ENCODE data around the gene ZNF331. TPM values are rescaled to one million over a fixed set of nuclear protein-coding genes. Genes with fewer than 3 reads are reported as not detected.
"Not testable (repeated sequence)": the region's sequence is repeated elsewhere in the genome, so short reads cannot be mapped to it uniquely, and the experiment has no call there.

The ZNF331 gene
- total RNA-seq, 2 experiments from 2014 or later = 35.5 to 36.9 TPM

GRCh38 chr19:53509845-53510244 is 28.1 kb upstream of the ZNF331 start:
- Mint-ChIP-seq H3K27ac (no peak overlapping the region), H3K9me3 (peaks cover 4% of the 10 kb centered on the region), H3K4me3 (no peak overlapping the region), H3K4me1 (ENCODE audit: low read depth) (no peaks in the 10 kb centered on the region), H3K27me3 (ENCODE audit: low read depth) (peaks cover 10% of the 10 kb centered on the region), H3K36me3 (ENCODE audit: low read depth) (peaks cover 4% of the 10 kb centered on the region)
- intact Hi-C loops (cut with micrococcal nuclease) = no loop called here
- no peak for DNase-seq
- CTCF ChIA-PET = interaction anchor here (0.7 kb wide), 1 partner anchor 535 kb away, joined by 3 read pairs; no protein-coding TSS in a partner anchor

- CTCF ChIA-PET = interaction anchor here (0.5 kb wide), 1 partner anchor 44 kb away, joined by 4 read pairs; no protein-coding TSS in a partner anchor
These were observed 26.6 kb upstream of the ZNF331 start for GRCh38 chr19:53511357-53511756.

GRCh38 chr19:53511933-53512374 is 26.0 kb upstream of the ZNF331 start:
- Mint-ChIP-seq H3K27ac (no peak overlapping the region), H3K4me1 (ENCODE audit: low read depth) (no peaks in the 10 kb centered on the region), H3K4me3 (no peak overlapping the region), H3K27me3 (ENCODE audit: low read depth) (peaks cover 3% of the 10 kb centered on the region), H3K36me3 (ENCODE audit: low read depth) (peaks cover 1% of the 10 kb centered on the region), H3K9me3 (peaks cover 1% of the 10 kb centered on the region)
- intact Hi-C loops (cut with micrococcal nuclease) = no loop called here
- CTCF ChIA-PET = no interaction called here
- DNase-seq = peak; percentile 61

More at GRCh38 chr19:53511357-53511756, 26.6 kb upstream of the ZNF331 start:
- H3K27me3 Mint-ChIP-seq (ENCODE audit: low read depth) = peaks cover 7% of the 10 kb centered on the region
- DNase-seq = no peak
- H3K9me3 Mint-ChIP-seq = peaks cover 3% of the 10 kb centered on the region
- no peak overlapping the region for H3K4me3 Mint-ChIP-seq
- H3K4me1 Mint-ChIP-seq (ENCODE audit: low read depth) = no peaks in the 10 kb centered on the region
- peaks cover 5% of the 10 kb centered on the region for H3K36me3 Mint-ChIP-seq (ENCODE audit: low read depth)
- intact Hi-C loops (cut with micrococcal nuclease) = no loop called here
- H3K27ac Mint-ChIP-seq = no peak overlapping the region

GRCh38 chr19:53515047-53515446 is 22.9 kb upstream of the ZNF331 start:
- DNase-seq; H3K9me3 Mint-ChIP-seq; intact Hi-C loops (cut with micrococcal nuclease); H3K27me3 Mint-ChIP-seq (ENCODE audit: low read depth); H3K4me3 Mint-ChIP-seq; H3K36me3 Mint-ChIP-seq (ENCODE audit: low read depth); CTCF ChIA-PET; H3K4me1 Mint-ChIP-seq (ENCODE audit: low read depth); H3K27ac Mint-ChIP-seq: not testable (repeated sequence)

- DNase-seq = no peak
- H3K27me3 Mint-ChIP-seq (ENCODE audit: low read depth) = no peaks in the 10 kb centered on the region
- H3K4me3 Mint-ChIP-seq = no peak overlapping the region
- H3K36me3 Mint-ChIP-seq (ENCODE audit: low read depth) = peaks cover 15% of the 10 kb centered on the region
- intact Hi-C loops (cut with micrococcal nuclease) = no loop called here
- CTCF ChIA-PET = no interaction called here
- H3K9me3 Mint-ChIP-seq = peaks cover 9% of the 10 kb centered on the region
- H3K27ac Mint-ChIP-seq = no peak overlapping the region
- H3K4me1 Mint-ChIP-seq (ENCODE audit: low read depth) = peaks cover 12% of the 10 kb centered on the region
These were observed 20.7 kb upstream of the ZNF331 start for GRCh38 chr19:53517114-53517741.

- H3K4me3 Mint-ChIP-seq = no peak overlapping the region
- intact Hi-C loops (cut with micrococcal nuclease) = no loop called here
- no peak overlapping the region for H3K27ac Mint-ChIP-seq
- peaks cover 9% of the 10 kb centered on the region for H3K9me3 Mint-ChIP-seq
- peaks cover 20% of the 10 kb centered on the region for H3K36me3 Mint-ChIP-seq (ENCODE audit: low read depth)
- no peak for DNase-seq
- no peaks in the 10 kb centered on the region for H3K27me3 Mint-ChIP-seq (ENCODE audit: low read depth)
- peaks cover 17% of the 10 kb centered on the region for H3K4me1 Mint-ChIP-seq (ENCODE audit: low read depth)
- CTCF ChIA-PET = no interaction called here
These were observed 19.8 kb upstream of the ZNF331 start for GRCh38 chr19:53518121-53518520.

- CTCF ChIA-PET = no interaction called here
- Mint-ChIP-seq H3K9me3 (peaks cover 9% of the 10 kb centered on the region), H3K27me3 (ENCODE audit: low read depth) (no peaks in the 10 kb centered on the region), H3K4me3 (peak overlapping the region; percentile 28), H3K4me1 (ENCODE audit: low read depth) (peaks cover 17% of the 10 kb centered on the region), H3K27ac (no peak overlapping the region), H3K36me3 (ENCODE audit: low read depth) (peaks cover 26% of the 10 kb centered on the region)
- intact Hi-C loops (cut with micrococcal nuclease) = no loop called here
- no peak for DNase-seq
These were observed 19.2 kb upstream of the ZNF331 start for GRCh38 chr19:53518716-53519115.

GRCh38 chr19:53519446-53519845 is 18.5 kb upstream of the ZNF331 start:
- no peak overlapping the region for H3K4me3 Mint-ChIP-seq
- peaks cover 12% of the 10 kb centered on the region for H3K9me3 Mint-ChIP-seq
- H3K4me1 Mint-ChIP-seq (ENCODE audit: low read depth) = peaks cover 17% of the 10 kb centered on the region
- no peak overlapping the region for H3K27ac Mint-ChIP-seq
- no peaks in the 10 kb centered on the region for H3K27me3 Mint-ChIP-seq (ENCODE audit: low read depth)
- intact Hi-C loops (cut with micrococcal nuclease) = no loop called here
- DNase-seq = no peak
- peaks cover 31% of the 10 kb centered on the region for H3K36me3 Mint-ChIP-seq (ENCODE audit: low read depth)
- CTCF ChIA-PET = no interaction called here

GRCh38 chr19:53520163-53520546 is 17.8 kb upstream of the ZNF331 start:
- Mint-ChIP-seq H3K36me3 (ENCODE audit: low read depth) (peaks cover 35% of the 10 kb centered on the region), H3K27ac (peak overlapping the region; percentile 83), H3K9me3 (peaks cover 12% of the 10 kb centered on the region), H3K27me3 (ENCODE audit: low read depth) (no peaks in the 10 kb centered on the region), H3K4me1 (ENCODE audit: low read depth) (peaks cover 17% of the 10 kb centered on the region), H3K4me3 (peak overlapping the region; percentile 99)
- intact Hi-C loops (cut with micrococcal nuclease) = loop anchor here (1.0 to 10.0 kb wide), 7 partner anchors 17 to 582 kb away; partner anchors contain the start of genes NDUFA3, ZNF160, ZNF665 and ZNF761
- DNase-seq = no peak
- CTCF ChIA-PET = interaction anchor here (1.2 kb wide), 1 partner anchor 325 kb away, joined by 5 read pairs; no protein-coding TSS in a partner anchor

- Mint-ChIP-seq H3K4me1 (ENCODE audit: low read depth) (peaks cover 17% of the 10 kb centered on the region), H3K36me3 (ENCODE audit: low read depth) (peaks cover 40% of the 10 kb centered on the region)
These were observed 17.2 kb upstream of the ZNF331 start for GRCh38 chr19:53520547-53521372.

GRCh38 chr19:53521373-53522202 is 16.4 kb upstream of the ZNF331 start:
- DNase-seq = peak; percentile 27
- peaks cover 46% of the 10 kb centered on the region for H3K36me3 Mint-ChIP-seq (ENCODE audit: low read depth)
- no peaks in the 10 kb centered on the region for H3K27me3 Mint-ChIP-seq (ENCODE audit: low read depth)
- peak overlapping the region; percentile 83 for H3K27ac Mint-ChIP-seq
- intact Hi-C loops (cut with micrococcal nuclease) = loop anchor here (2.0 to 10.0 kb wide), 2 partner anchors 91 to 327 kb away; partner anchors contain the start of genes ZNF665 and ZNF761
- CTCF ChIA-PET = interaction anchor here (0.6 to 1.2 kb wide), 3 partner anchors 14 to 583 kb away, joined by 3 to 5 read pairs (median 3); no protein-coding TSS in a partner anchor
- peaks cover 17% of the 10 kb centered on the region for H3K4me1 Mint-ChIP-seq (ENCODE audit: low read depth)
- peak overlapping the region; percentile 99 for H3K4me3 Mint-ChIP-seq
- H3K9me3 Mint-ChIP-seq = peaks cover 19% of the 10 kb centered on the region

More at GRCh38 chr19:53520547-53521372, 17.2 kb upstream of the ZNF331 start:
- DNase-seq = peak; percentile 93
- Mint-ChIP-seq H3K4me3 (peak overlapping the region; percentile 99), H3K27ac (peak overlapping the region; percentile 83), H3K9me3 (peaks cover 14% of the 10 kb centered on the region), H3K27me3 (ENCODE audit: low read depth) (no peaks in the 10 kb centered on the region)
- intact Hi-C loops (cut with micrococcal nuclease) = loop anchor here (1.0 to 10.0 kb wide), 7 partner anchors 17 to 582 kb away; partner anchors contain the start of genes NDUFA3, ZNF160, ZNF665 and ZNF761
- CTCF ChIA-PET = interaction anchor here (0.6 to 1.2 kb wide), 3 partner anchors 15 to 582 kb away, joined by 3 to 5 read pairs (median 3); no protein-coding TSS in a partner anchor

Data from activated naive CD4-positive, alpha-beta T cell treated with anti-CD3 and anti-CD28 coated beads for 36 hours (primary cell).